C1 segment of cervical spinal cord (tissue), 14 donors: ENCODE measurements around the gene RXFP3.
A peak's percentile ranks its signal among the peaks of the same experiment; 100 is the strongest.
"Not testable (repeated sequence)": the region's sequence is repeated elsewhere in the genome, so short reads cannot be mapped to it uniquely, and the experiment has no call there.

ENCODE experiments used
- DNase-seq, 14 donors: peaks; one replicate each; lab custom pipeline; 2025; lab: John Stamatoyannopoulos, UW

Gene RXFP3, protein sequence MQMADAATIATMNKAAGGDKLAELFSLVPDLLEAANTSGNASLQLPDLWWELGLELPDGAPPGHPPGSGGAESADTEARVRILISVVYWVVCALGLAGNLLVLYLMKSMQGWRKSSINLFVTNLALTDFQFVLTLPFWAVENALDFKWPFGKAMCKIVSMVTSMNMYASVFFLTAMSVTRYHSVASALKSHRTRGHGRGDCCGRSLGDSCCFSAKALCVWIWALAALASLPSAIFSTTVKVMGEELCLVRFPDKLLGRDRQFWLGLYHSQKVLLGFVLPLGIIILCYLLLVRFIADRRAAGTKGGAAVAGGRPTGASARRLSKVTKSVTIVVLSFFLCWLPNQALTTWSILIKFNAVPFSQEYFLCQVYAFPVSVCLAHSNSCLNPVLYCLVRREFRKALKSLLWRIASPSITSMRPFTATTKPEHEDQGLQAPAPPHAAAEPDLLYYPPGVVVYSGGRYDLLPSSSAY

DNA sequence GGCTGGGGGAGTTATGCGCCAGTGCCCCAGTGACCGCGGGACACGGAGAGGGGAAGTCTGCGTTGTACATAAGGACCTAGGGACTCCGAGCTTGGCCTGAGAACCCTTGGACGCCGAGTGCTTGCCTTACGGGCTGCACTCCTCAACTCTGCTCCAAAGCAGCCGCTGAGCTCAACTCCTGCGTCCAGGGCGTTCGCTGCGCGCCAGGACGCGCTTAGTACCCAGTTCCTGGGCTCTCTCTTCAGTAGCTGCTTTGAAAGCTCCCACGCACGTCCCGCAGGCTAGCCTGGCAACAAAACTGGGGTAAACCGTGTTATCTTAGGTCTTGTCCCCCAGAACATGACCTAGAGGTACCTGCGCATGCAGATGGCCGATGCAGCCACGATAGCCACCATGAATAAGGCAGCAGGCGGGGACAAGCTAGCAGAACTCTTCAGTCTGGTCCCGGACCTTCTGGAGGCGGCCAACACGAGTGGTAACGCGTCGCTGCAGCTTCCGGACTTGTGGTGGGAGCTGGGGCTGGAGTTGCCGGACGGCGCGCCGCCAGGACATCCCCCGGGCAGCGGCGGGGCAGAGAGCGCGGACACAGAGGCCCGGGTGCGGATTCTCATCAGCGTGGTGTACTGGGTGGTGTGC is at the start of gene RXFP3:
Gene RXFP3, plus strand, starts transcription at position 6 of the 636 bp plus-strand sequence. Its CDS starts 355 bp downstream, at position 361.
- DNase-seq = no peak

DNA sequence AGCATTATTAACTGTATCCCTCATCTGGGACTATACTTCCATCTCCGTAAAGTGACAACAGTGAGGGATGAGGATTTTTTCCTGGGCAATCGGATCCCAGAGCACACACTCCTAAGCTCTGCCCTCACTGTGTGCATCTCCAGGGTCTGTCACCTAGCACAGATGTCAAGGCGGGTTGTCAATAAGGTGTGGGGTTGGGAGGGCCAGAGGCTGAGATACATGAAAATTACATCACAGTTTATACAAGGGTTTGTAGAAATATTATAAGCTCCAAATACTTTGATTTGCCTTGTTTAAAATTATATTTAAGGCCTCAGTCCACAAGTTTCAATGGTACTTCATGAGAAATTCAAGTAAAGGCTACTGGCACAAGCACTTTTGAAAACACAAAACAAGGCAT is 48.9 kb upstream of the RXFP3 start:
- no peak for DNase-seq

DNA sequence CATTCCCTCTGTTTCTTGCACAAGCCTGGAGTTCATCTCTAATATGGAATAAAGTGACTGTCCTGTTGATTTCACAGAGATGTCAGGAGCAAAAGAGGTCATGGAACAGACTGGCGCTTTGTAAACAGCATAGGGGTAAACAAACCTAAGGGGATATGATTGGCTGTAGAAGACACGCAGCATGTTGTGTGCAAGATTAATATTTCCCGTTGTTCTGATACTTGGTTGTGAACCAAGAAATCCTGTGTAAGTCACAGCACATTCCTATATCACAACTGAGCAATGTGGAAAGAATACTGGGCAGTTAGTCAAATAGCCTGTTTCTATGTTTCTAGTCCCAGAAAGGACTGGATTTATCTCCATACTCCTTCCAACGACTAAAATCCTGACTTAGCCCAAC is 47.6 kb upstream of the RXFP3 start:
- no peak for DNase-seq

DNA sequence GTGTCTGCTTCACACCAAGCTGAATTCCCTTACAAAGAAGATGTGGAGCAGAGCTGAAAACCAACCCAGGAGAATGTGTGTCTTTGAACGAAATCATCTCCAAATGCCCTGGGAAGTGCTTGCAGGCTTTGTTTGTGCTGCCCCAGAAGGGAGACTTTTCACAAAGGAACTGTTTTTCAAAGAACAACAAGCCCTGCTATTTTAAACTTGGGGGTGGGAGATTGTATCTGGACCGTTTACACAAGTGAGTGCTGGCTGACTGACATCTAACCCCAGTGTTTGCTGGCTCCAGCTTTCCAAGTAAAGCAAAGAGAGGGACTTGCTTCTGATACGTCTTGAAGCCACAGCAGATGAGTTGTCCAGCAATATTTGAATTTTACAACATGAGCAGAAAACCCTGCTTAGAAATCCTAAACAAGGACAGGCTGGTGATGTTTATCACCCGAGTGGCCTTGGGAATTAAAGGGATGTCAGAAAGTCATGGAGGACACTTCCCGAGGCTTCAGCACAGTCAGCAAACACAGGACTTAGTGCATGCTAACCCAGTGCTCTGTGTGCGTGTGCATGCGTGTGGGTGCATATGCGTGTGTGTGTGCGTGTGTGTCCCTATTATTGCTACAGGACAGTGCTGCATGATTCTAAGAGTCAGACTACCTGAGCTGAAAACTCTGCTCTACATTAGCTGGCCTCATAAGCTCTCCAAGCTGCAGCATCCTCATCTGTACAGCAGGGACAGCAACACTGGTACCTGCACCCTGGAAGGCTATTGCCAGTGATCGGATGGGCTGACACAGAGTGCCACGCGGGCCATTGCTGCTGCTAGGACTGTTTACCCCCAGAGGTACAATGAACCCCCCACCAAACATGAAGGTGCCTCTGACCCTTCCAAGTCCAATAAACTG is 45.8 kb upstream of the RXFP3 start:
- DNase-seq = peak in 2 of 14 donors; percentile 10 to 22

DNA sequence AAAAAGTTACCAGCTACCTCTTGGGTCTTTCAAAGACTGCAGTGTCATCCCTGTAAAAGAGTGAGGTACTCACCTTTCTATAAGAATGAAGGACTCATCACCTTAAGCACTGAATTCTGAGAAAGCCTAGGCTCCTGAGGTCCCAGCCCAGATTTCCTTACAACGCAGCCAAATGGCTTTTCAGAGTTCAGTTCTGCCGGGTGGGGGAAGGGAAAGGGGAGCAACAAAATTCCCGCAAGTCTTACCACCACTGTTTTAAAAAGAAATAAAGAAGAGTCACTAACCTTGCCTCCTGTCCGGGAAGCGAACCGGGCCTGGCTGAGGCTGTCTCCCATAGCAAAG is 44.8 kb upstream of the RXFP3 start:
- DNase-seq = peak in 1 of 14 donors; percentile 60

DNA sequence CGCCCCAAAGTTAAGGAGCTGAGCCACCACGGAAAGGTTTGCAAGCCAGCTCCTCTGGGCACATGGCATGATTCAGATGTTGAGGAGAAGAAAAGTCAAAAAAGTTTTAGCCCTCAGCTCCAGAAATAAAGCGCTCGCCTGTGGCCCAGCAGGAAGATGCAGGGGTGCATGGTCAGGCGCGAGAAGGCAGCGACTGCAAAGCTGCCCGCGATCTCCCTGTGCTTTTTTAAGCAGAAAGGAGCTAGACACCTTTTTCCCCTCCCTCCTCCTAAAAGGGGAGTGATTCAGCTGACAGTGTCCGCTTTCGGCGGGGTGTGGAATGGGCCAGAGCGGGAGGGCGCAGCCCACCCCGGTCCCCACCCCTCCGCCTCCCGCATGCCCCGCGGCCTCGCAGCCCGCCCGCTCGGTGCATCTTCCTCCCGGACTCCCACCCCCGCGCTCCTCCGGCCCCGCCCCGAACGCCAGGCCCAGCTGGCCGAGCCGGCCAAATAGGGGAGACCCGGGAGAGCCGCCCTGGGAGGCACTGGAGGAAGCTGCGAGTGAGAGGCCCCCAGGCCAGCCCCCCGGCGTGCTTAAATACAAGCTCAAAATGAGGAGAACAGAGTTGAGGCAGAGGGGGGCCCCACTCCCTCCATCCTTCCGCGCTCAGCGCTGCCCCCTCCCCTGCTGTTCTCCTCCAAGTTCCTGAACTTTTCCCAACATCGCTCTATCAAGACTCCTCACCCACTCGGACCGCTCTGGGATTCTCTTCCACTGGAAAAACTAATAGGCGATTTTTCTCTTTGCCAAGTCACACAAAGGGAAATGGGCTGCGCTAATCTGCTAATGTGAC is 44.2 kb upstream of the RXFP3 start, which contains the start of gene ADAMTS12:
Gene ADAMTS12, minus strand, starts transcription at position 203 of the 832 bp plus-strand sequence. Its CDS starts 134 bp downstream, at position 69.
- peak in 3 of 14 donors; percentile 4 to 46 (median 40) for DNase-seq

DNA sequence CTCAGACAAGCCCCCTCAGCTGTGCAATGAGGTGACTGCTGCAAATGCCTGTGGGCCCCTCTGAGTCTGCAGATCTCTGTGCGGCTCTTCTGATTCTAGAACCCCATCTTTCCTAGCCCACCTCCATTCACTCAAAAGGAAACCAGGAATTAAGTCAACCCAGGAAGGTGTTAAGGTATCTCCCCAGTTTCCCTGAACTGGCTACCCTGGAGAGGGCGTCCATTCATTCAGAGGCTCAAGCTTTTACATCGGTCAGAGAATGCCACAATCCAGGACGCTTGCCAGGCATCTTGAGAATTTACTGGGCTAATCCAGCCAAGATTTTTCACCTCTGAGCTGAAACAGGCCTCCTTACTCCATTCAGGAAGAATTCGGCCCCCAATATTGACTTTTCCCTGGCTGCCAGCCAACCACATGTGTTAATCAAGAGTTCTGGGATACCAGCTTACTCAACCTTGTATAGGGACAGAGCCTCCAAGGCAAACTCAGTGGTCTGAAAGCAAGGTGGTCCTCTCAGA is 43.5 kb upstream of the RXFP3 start:
- DNase-seq = no peak

DNA sequence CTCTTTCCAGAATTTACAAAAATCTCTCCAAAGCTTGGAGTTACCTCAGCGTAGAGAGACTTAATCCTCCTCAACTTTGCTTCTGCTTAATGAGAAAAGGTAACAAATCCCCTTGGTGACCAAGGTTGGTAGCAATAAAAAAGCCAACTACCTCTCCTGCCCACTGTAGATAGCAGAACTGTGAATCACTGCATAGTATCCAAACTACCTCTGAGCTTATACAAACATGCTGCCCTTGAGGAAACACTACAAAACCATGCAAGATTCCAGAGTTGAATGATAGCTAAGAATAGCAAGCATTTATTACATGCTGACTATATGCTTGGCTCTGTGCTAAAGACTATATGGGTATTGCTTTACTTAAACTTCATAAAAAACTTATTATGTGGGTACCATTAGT is 41.6 kb upstream of the RXFP3 start:
- no peak for DNase-seq

DNA sequence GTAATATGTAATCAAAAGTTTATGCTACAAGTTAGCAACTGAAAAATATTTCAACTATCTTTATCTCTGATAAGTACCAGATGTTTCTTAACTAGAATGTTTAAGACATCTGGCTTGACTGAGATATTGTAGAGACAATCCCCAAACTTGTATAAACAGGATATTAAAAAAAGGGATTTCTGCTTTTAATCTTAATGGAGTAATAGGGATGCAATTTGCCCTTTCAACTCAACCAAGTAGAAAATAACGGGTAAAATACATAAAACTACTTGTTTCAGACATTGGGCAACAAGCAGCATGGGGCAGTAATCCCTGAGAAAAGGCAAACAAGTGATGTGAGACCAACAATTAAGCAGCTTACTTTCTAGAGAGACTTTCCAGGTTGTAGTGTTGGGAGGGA is 35.0 kb upstream of the RXFP3 start:
- DNase-seq = no peak

DNA sequence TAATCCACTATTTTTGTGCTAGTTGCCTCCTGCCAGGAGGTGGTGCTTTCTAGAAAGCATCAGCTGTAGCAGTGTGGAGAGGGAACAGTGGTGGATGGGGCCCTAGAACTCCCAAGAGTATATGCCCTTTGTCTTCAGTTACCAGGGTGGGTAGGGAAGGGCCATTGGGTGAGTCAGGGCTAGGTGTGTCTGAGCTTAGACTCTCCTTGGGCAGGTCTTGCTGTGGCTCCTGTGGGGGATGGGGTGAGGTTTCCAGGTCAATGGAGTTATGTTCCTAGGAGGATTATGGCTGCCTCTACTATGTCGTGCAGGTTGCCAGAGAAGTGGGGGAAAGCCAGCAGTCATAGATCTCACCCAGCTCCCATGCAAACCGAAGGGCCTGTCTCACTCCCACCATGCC is 33.1 kb upstream of the RXFP3 start:
- no peak for DNase-seq

DNA sequence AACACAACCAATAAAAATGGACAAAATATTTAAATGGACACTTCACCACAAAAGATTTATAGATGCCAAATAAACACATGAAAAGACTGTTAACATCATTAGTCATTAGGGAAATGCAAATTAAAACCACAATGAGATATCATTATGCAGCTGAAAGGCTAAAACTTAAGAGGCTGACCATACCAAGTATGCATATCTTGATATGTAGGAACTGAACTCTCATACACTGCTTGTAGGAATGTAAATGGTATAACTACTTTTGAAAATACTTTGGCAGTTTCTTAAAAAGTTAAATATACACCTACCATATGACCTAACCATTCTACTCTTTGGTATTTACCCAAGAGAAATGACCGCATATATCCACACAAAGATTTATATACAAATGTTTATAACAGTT is 30.8 kb upstream of the RXFP3 start:
- DNase-seq = no peak

DNA sequence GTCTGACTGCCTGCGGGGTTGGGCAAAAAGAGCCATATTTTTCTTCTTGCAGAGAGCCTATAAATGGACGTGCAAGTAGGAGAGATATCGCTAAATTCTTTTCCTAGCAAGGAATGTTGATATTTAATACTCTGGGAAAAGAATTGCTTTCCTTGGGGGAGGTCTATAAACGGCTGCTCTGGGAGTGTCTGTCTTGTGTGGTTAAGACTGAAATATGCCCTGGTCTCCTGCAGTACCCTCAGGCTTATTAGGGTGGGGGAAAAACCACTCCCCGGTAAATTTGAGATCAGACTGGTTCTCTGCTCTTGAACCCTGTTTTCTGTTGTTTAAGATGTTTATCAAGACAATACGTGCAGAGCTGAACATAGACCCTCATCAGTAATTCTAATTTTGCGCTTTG is 29.9 kb upstream of the RXFP3 start:
- DNase-seq = not testable (repeated sequence)

DNA sequence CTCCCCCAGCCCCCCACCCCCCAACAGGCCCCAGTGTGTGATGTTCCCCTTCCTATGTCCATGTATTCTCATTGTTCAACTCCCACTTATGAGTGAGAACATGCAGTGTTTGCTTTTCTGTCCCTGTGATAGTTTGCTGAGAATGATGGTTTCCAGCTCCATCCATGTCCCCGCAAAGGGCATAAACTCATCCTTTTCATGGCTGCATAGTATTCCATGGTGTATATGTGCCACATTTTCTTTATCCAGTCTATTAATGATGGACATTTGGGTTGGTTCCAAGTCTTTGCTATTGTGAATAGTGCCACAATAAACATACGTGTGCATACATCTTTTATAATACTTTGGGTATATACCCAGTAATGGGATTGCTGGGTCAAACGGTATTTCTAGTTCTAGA is 21.3 kb upstream of the RXFP3 start:
- DNase-seq = not testable (repeated sequence)

DNA sequence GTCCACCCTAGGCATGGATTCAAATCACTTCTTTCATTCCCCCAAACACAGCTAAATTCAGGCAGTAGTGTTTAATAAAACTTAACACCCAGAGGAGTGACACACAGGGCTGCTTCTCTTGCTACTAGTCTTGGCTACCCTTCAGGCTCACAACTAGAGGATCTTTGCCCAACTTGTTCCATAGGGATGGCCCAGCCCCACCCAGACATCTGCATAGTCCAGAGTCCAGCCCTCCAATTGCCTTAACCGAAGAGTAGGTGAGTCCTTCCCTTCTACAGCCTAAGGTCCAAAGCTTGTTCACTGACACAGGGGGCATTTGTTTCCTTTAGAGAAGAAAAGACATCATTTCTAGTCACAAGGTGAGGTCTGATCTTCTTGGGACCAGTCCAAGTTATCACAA is 15.2 kb upstream of the RXFP3 start:
- DNase-seq = no peak

DNA sequence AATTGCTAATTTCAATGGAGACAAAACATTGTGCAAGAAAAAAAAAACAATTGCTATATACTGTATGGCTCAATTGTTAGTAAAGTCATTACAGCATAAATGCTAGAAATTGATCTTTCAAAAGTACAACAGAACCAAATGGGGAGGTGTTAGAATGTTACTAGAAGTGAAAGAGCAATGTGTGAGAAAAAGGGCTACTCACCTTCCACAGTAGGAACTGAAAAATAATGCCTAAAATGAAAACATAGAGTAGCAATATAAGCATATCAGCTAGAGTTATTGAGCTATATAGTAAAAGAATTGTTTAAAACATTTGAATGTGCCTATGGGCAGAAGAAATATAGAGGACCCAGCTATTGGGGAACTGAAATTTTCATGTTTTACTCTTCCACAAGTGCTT is 10.9 kb upstream of the RXFP3 start:
- no peak for DNase-seq

DNA sequence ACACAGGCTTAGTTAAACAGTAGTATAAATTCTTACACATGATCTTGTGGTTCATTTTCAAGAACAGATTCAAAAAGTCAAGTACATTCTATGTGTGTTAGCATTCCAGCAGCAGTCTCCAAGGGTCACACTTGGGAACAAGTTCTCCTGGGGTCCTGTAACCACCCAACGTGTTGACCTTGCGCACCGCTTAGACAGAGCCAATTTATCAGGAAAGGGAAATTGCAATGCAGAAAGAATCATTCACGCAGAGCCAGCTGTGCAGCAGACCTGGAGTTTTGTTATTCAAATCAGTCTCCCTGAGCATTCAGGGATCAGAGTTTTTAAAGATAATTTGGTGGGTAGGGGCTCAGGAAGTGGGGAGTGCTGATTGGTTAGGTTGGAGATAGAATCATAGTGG is 8.5 kb upstream of the RXFP3 start:
- DNase-seq = no peak

DNA sequence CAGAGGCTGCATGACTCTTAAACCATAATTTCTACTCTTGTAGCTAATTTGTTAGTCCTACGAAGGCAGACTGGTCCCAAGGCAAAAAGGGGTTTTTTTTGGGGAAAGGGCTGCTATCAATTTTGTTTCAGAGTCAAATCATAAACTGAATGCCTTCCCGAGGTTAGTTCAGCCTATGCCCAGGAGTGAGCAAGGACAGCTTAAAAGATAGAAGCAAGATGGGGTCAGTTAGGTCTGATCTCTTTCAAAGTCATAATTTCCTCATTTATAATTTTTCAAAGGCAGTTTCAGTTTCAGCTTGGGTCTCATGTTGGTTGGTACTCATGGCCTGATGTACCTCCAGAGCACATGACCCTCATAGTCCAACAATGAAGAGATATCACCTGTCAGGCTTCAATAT is 7.9 kb upstream of the RXFP3 start:
- DNase-seq = no peak

DNA sequence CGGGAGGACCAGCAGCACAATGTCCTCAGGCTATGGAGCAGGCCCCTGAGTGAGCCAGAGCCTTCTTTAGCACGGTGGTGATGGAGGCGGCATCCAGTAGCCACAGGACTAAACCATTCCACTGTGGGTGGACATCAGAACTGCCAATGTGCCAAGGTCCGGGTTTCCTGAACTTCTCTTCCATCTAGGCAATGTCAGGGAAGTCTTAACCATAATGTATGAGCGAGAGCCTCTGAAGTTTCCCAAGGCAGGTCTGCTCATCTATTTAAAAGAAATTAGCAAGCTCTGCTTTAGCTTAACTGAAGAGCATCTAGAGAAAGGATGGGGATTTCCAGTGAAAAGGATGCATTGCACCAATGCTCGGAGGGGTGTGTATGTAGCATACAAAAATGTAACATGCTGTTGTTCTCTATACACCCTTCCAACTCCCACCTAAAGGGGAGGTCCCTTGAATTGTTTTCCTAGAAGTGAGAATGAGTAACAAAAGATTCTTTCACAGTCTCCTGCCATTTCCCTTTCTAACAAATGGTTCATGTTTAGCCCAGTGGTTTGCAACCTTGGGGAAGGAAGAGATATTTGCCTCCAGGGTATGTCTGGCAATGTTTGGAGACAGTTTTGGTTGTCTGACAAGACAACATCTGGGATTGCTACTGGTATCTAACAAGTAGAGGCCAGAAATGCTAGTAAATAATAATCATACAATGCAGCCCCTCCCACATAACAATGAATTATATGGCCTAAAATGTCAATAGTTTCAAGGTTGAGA is 6.1 kb upstream of the RXFP3 start:
- no peak for DNase-seq

DNA sequence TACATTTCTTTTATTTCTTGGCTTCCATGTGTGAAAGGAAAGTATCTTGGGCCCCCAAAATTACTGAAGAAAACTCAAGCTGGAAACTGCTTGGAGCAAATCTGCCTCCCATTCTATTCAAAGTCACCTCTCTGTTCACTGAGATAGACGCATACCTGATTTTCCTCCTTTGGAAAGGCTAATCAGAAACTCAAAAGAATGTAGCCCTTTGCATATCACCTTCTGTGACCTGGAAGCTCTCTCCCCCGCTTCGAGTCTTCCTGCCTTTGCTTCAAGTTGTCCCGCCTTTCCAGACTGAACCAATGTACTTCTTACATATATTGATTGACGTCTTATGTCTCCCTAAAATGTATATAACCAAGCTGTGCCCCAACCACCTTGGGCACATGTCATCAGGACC is 5.0 kb upstream of the RXFP3 start:
- no peak for DNase-seq

DNA sequence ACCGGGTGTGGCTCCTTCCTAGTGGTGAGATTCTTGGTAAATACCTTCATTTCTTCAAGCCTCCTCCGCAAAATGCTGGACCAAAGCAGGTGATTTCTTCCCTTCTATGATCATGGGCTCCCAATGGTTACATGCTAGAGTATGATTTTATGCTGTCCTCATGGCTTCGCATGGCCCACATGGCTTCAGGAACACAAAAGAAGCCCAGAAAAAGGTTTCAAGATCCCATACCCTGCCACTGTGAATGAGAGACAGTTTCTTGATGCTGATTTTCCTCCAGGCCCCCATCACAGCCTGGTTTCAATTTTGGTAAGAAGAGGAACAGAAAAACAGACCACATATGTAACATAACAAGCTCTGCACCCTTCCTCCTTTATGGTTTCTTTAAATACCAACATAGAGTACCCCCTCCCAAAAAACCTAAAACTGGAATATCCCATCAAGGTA is 2.4 kb upstream of the RXFP3 start:
- no peak for DNase-seq
